GM12873 (cell line): Measurements from ENCODE around the gene ENO4.

Experiments used
- CTCF ChIP-seq: IDR thresholded peaks from 2 replicates; pipeline ENCODE4 v1.5.1; 2012; ENCODE audit warnings: low read depth, mild to moderate bottlenecking, moderate library complexity, low read length, control low read depth; ENCODE audit not compliant: insufficient read depth; ENCODE audit errors: missing control alignments

ENO4 gene

GRCh38 chr10:116868722-116869121 lies 19.4 kb downstream of the ENO4 start:
- no peak for TF ChIP-seq CTCF

GRCh38 chr10:116870949-116871348 lies 21.6 kb downstream of the ENO4 start:
- no peak for TF ChIP-seq CTCF

DNA sequence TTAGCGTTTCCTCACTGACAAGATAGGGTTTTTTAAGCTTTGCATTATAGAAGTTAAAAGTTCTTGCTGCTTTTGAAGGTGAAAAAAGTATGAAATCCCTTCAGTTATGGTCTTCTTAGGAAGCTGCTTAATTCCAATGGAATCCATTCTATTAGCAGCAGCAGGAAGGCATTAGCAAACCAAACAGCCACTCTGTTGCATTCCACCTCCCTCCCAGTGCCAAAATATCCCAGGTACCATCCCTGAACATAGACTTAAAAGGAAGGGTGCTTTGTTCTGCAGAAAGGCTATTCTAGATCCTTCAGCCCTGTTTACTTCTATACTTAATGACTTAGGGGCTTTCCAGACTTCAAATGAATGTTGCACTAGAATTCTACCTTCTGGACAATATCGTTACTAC lies 23.8 kb downstream of the ENO4 start:
- no peak for TF ChIP-seq CTCF

GRCh38 chr10:116875897-116876296 lies 26.6 kb downstream of the ENO4 start:
- no peak for TF ChIP-seq CTCF

- no peak for TF ChIP-seq CTCF
Measured at GRCh38 chr10:116877391-116877790, 28.1 kb downstream of the ENO4 start.

- TF ChIP-seq CTCF, result no peak
Measured at GRCh38 chr10:116878123-116878522, 28.8 kb downstream of the ENO4 start.

DNA sequence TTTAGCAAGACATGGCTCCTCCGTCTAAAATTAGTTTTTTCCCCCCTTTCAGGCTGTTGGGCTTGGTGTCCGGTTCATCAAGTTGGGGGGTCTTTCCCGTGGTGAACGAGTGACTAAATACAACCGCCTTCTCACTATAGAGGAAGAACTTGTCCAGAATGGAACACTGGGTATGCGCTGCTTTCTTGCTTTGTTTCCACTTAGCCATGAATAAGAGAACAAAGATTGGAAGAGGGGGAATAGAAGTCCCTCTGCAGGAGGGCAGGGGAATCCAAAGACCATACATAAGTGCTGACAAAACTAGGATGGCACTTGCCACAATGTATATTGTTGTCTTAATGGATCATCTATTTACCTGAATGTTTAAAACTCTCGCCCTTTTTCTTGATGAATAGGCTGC lies 30.5 kb downstream of the ENO4 start:
- TF ChIP-seq CTCF, result no peak

- TF ChIP-seq CTCF, result no peak
Measured at GRCh38 chr10:116880716-116881482, 31.6 kb downstream of the ENO4 start.
